ENCODE measurements around the gene ZBTB44.

Gene ZBTB44

DNA sequence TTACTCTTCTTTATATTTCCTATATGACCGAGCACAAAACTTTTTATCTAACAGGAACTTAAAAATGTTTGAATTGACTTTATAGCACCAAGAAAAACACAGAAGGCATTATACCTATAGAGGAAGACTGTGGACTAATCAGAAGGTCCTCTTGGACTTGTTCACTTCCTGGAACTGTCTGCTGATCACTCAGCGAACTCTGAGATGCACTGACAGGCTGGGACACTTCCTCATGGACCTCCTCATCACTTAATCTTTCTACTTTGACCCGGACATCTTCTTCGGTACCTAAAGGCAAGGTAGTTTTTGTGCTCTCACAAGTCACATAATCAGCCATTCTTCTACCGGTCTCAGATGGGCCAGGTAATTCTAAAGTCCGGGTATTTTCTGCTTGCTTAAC is 54.0 kb downstream of the ZBTB44 start:
- TF ChIP-seq TAF1 (IDR thresholded peaks at IDR 0.05; ENCODE audit: borderline replicate concordance, insufficient read depth, low read length): no peak
- TF ChIP-seq POLR2AphosphoS5 (IDR thresholded peaks at IDR 0.05; ENCODE audit: low read depth, low read length): no peak
- TF ChIP-seq, protein P1, sequence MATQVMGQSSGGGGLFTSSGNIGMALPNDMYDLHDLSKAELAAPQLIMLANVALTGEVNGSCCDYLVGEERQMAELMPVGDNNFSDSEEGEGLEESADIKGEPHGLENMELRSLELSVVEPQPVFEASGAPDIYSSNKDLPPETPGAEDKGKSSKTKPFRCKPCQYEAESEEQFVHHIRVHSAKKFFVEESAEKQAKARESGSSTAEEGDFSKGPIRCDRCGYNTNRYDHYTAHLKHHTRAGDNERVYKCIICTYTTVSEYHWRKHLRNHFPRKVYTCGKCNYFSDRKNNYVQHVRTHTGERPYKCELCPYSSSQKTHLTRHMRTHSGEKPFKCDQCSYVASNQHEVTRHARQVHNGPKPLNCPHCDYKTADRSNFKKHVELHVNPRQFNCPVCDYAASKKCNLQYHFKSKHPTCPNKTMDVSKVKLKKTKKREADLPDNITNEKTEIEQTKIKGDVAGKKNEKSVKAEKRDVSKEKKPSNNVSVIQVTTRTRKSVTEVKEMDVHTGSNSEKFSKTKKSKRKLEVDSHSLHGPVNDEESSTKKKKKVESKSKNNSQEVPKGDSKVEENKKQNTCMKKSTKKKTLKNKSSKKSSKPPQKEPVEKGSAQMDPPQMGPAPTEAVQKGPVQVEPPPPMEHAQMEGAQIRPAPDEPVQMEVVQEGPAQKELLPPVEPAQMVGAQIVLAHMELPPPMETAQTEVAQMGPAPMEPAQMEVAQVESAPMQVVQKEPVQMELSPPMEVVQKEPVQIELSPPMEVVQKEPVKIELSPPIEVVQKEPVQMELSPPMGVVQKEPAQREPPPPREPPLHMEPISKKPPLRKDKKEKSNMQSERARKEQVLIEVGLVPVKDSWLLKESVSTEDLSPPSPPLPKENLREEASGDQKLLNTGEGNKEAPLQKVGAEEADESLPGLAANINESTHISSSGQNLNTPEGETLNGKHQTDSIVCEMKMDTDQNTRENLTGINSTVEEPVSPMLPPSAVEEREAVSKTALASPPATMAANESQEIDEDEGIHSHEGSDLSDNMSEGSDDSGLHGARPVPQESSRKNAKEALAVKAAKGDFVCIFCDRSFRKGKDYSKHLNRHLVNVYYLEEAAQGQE (IDR thresholded peaks at IDR 0.05; ENCODE audit: insufficient read depth in 1 of 2, low read depth in 2 of 2, low read length in 2 of 2): no peak
- no peak for TF ChIP-seq FOXP2 (optimal IDR thresholded peaks at IDR 0.05; ENCODE audit: borderline replicate concordance, extremely low read depth, extremely low read length, insufficient read depth)
- no peak for TF ChIP-seq SIN3A (IDR thresholded peaks at IDR 0.05; ENCODE audit: borderline replicate concordance, insufficient read depth, low read length)

GRCh38 chr11:130260080-130260627 is 54.6 kb downstream of the ZBTB44 start:
- TF ChIP-seq TAF1 (IDR thresholded peaks at IDR 0.05; ENCODE audit: borderline replicate concordance, insufficient read depth, low read length) (no peak), SIN3A (IDR thresholded peaks at IDR 0.05; ENCODE audit: borderline replicate concordance, insufficient read depth, low read length) (no peak), FOXP2 (optimal IDR thresholded peaks at IDR 0.05; ENCODE audit: borderline replicate concordance, extremely low read depth, extremely low read length, insufficient read depth) (no peak), POLR2AphosphoS5 (IDR thresholded peaks at IDR 0.05; ENCODE audit: low read depth, low read length) (no peak)
- TF ChIP-seq, protein P1 (IDR thresholded peaks at IDR 0.05; ENCODE audit: insufficient read depth in 1 of 2, low read depth in 2 of 2, low read length in 2 of 2): no peak

GRCh38 chr11:130249371-130249770 is 65.3 kb downstream of the ZBTB44 start:
- no peak for TF ChIP-seq SIN3A (IDR thresholded peaks at IDR 0.05; ENCODE audit: borderline replicate concordance, insufficient read depth, low read length)
- TF ChIP-seq TAF1 (IDR thresholded peaks at IDR 0.05; ENCODE audit: borderline replicate concordance, insufficient read depth, low read length): no peak
- no peak for TF ChIP-seq POLR2AphosphoS5 (IDR thresholded peaks at IDR 0.05; ENCODE audit: low read depth, low read length)
- no peak for TF ChIP-seq FOXP2 (optimal IDR thresholded peaks at IDR 0.05; ENCODE audit: borderline replicate concordance, extremely low read depth, extremely low read length, insufficient read depth)
- TF ChIP-seq, protein P1 (IDR thresholded peaks at IDR 0.05; ENCODE audit: insufficient read depth in 1 of 2, low read depth in 2 of 2, low read length in 2 of 2): no peak

- no peak for TF ChIP-seq FOXP2 (optimal IDR thresholded peaks at IDR 0.05; ENCODE audit: borderline replicate concordance, extremely low read depth, extremely low read length, insufficient read depth)
- TF ChIP-seq, protein P1 (IDR thresholded peaks at IDR 0.05; ENCODE audit: insufficient read depth in 1 of 2, low read depth in 2 of 2, low read length in 2 of 2): no peak
- no peak for TF ChIP-seq POLR2AphosphoS5 (IDR thresholded peaks at IDR 0.05; ENCODE audit: low read depth, low read length)
- TF ChIP-seq SIN3A (IDR thresholded peaks at IDR 0.05; ENCODE audit: borderline replicate concordance, insufficient read depth, low read length): no peak
- TF ChIP-seq TAF1 (IDR thresholded peaks at IDR 0.05; ENCODE audit: borderline replicate concordance, insufficient read depth, low read length): no peak
Measured at GRCh38 chr11:130247319-130247718, 67.4 kb downstream of the ZBTB44 start.

Data from PFSK-1 (cell line).